GM21447 (cell line): Measurements from ENCODE around the gene LRRC8C.

Source experiments
- ATAC-seq: cut with Tn5 transposase; IDR thresholded peaks from one replicate; pipeline ENCODE4 v1.9.1; 2021; ENCODE audit not compliant: unreplicated experiment

LRRC8C gene

DNA sequence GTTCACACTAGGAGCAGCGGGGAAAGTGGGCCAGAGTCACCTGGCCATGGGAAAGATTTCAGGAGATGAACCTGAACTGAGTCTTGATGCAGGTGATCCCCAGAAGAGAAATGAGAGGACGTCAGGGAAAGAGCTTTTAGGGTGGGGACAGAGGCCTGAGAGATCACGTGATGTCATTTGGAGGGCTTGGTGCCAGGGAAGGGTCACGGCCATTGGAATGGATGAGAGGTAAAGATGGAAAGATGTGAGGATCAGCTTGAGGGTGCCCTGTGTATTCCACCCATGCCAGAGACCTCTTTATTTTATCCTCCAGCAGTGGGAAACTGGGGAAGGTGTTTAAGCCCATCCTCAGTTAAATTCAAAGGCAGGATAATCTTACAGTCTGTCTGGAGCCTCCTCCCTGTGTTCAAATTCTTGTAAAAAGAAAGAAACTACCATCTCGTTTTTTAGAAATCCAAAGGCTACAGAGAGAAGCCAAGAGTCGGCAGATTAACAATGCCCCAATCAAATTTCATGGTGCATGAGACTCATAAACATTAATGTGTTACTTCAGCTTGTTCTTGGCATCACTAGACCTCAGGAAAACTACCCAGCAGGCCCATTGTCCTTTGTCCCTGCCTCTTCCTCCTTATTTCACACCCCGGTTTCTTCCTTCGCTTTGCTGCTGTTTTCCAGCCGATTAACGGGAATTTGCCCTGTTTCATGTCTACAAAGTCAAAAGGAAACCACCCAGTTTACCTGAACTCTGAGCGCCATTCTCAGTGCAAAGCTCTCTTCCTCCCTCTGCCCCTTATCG lies 94.8 kb downstream of the LRRC8C start:
- ATAC-seq, result no peak

GRCh38 chr1:89728381-89728780 lies 95.5 kb downstream of the LRRC8C start:
- no peak for ATAC-seq

- no peak for ATAC-seq
Measured at GRCh38 chr1:89732206-89732605, 99.3 kb downstream of the LRRC8C start.

- no peak for ATAC-seq
Measured at GRCh38 chr1:89732643-89733222, 99.8 kb downstream of the LRRC8C start.

- no peak for ATAC-seq
Measured at GRCh38 chr1:89733748-89734147, 100.8 kb downstream of the LRRC8C start.

DNA sequence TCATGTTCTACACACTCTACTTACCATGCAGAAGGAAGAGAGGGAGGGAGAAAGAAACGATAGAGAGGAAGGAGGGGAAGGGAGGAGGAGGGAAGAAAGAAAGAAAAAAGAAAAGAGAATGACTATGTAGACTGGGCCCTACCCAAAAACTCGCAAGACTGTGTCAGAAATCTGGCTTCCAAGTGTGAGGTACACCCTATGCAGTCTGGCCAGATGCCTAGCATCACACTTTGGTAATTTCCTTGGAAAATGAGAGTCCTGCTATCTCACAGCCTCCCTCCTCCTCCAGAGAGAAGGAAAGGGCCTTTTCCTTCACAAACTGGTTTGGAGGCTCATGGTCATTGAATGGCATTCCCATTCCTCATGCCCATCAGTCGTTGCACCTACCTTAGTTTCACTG lies 101.5 kb downstream of the LRRC8C start:
- no peak for ATAC-seq

DNA sequence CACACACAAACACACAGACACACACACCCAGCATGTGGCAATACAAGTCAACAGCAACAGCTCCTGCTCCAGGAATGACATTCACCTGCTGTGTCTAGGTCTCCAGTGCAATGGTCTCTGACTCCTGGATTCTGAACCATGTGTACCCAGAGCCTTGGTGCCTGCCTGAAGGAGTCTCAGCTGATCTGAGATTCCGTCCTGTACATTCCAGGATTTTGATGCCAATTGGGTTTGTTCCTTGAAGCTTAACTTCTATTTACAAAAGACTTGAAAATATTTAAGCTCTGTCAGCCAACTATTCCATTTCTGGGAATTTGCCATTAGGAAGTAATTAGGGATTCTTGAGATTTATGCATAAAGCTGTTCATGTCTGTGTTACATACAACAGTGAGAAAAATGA lies 102.6 kb downstream of the LRRC8C start:
- no peak for ATAC-seq

DNA sequence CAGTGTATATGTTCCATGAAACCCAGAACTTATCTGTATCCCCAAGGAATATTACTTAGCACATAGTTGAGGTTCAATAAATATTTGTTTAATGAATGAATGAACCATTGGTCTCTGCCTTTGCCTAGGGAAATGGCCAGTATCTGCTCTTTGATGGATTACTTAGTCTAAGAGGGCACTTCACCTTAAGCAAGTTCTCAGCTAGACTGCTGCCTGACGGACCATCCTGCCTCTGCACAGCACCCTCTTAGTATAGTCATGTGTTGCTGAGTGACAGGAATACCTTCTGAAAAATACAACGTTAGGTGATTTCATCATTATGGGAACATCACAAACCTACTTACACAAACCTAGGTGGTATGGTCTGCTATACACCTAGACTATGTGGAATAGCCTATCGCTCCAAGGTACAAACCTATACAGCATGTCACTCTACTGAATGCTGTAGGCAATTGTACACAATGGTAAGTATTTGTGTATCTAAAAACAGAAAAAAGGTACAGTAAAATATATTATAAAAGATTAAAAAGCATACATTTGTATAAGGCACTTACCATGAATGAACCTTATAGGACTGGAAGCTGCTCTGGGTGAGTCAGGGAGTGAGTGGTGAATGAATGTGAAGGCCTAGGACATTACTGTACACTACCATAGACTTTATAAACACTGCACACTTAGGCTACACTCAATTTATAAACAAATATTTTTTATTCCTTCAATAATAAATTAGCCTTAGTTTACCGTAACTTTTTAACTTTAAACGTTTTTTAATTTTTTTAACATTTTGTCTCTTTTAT lies 104.2 kb downstream of the LRRC8C start:
- no peak for ATAC-seq

- ATAC-seq, result no peak
Measured at GRCh38 chr1:89737985-89738510, 105.1 kb downstream of the LRRC8C start.

DNA sequence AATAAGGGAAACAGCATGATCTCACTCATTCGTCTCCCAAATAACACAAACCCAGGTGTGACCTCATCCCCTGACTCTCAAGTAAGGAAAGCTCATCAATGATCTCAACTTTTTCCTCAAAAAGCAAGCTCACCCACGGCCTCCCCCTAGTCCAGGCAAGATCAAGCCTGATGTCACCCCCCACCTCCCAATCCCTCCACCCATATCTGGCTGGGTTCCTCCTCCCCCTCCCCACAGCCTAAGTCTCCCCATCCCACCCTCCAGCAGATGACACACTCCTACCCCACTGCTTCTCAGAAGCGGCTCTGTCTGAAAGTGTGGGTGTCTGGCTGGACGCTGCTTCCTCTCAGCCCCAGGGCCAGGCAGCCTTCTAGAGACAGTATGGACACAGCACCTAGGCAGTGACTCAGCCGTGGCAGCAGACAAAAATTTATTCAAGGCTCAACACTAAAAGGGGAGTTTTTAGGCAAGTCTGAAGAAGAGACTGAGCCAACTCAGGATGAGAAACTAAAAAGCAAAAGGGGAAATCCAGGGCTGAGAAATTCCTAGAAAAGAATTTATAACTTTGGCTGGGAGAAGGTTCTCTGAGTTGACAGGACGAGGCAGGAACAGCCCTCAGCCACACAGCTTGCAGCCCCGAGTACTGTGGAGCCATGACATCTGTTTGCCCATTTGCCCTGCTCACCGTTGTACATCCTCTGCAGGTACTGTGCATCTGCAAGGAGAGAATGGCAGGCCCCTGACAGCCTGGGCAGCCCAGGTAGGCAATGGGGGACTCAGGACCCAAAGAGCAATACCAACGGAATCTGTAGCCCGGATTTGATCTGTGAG lies 106.3 kb downstream of the LRRC8C start:
- no peak for ATAC-seq

- ATAC-seq, result no peak
Measured at GRCh38 chr1:89739844-89740216, 106.9 kb downstream of the LRRC8C start.

GRCh38 chr1:89743788-89744187 lies 110.9 kb downstream of the LRRC8C start:
- ATAC-seq, result no peak

DNA sequence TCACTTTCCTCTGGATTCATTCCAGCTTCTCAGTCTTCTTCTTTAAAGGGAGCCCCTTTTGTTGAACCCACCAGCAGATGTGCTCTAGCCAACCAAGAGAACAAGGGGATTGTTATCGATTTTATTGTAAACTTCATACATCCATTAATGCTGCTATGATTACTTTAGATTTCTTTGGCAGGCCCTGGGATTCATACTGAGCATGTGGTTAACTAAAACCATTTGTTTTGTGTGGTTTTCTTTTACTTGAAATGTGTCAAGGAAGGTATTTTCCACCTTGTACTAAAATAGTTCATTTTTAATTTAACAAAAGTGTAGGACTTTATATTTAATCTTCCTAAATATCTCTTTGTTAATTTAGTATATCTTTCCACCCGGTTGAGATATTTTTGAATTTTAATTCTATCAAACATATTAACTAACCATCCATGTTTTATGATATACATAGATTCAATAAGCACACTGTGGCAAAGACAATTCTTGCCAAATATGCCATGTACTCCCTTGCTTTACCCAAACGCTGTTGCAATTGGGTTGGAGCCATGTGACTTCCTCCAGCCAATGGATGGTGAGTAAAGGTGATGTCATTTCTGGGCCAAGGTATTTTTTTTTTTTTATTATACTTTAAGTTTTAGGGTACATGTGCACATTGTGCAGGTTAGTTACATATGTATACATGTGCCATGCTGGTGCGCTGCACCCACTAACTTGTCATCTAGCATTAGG lies 113.7 kb downstream of the LRRC8C start:
- no peak for ATAC-seq

DNA sequence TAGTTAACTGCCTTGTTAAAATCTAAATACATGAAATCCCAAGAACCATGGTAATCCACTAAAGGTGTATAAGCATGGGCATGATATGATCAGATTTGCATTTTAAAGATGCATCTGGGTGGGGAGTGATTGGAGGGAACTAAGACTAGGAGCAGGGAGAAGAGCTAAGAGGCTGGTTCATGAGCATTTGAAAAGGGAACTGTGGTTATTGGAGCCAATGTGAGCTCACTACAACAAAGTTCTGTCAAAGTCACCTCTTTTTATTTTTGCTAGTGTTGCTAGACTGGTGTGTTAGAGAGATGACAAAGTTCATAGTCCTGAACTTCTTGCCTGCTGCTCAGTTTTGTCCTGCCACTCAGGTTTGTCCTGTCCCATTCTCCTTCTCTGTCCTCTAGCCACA lies 120.8 kb downstream of the LRRC8C start:
- ATAC-seq, result no peak

GRCh38 chr1:89754518-89754917 lies 121.6 kb downstream of the LRRC8C start:
- no peak for ATAC-seq

DNA sequence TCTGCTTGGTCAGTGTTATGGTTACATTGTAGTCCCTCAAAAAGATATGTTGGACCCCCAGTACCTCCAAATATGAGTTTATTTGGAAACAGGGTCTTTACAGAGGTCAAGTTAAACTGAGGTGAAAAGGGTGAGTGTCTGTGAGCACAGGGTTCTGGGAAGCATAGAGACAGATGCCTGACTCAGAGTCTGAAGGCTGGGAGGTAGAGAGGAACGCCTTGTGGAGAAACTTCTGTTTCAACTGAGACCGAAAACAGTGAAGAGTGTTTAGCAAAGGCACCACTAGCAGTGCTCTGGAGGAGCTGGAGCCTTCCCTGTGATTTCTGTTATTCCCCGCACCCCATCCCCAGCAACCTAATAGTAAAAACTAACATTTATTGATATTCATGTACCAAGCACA lies 122.7 kb downstream of the LRRC8C start:
- ATAC-seq, result no peak

DNA sequence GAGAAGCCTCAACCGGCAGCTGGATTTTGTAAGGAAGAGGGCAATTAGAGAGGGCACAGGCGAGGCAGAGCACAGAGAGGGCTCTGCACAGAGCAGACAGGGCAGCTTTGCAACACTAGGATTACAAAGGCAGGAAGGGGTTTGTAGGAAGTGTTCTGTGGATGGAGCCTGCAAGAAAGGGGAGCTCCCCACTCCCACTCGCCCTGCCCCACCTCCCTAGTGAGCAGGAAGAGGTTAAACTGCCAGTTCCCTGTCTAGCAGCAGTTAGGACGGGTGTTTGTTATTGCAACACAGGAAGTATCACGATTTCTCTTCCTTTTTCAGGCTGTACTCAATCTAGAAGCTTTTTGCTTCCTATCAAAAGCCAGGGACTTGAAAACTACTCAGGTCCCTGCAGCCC lies 124.6 kb downstream of the LRRC8C start:
- peak; percentile 54 for ATAC-seq

GRCh38 chr1:89758156-89758555 lies 125.2 kb downstream of the LRRC8C start:
- no peak for ATAC-seq

DNA sequence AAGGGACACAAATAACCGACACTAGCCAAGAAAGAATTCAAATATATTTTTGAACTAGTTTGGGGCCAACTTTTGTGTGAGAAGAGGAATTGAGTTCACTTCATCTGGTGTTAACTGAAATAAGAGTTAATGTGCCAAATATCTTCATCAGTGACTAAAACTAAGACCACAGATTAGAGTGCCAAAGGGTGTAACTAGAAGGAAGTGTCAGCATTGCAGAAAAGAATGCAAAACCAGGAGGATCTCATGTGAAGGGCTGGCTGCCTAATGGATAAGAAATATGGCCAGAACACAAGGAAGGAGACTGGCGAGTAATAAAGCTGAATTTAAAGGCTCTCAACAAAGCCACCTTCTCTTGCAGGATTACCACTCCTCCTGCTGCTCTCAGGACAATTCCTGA lies 126.1 kb downstream of the LRRC8C start:
- no peak for ATAC-seq

DNA sequence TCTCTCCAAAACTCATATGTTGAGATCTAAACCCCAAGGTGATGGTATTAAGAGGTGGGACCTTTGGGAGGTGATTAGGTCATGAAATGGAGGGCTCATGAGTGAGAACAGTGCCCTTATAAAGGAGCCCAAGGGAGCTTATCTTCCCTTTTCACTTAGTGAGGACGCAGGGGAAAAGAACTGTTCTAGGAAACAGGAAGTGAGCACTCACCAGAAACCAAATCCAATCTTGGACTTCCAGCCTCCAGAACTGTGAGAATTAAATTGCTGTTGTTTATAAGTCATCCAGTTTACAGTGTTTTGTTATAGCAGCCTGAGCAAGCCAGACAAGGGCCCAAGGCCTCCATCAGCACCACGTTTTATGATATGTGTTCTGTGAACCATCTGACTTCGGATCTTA lies 127.6 kb downstream of the LRRC8C start:
- ATAC-seq, result no peak
